K562 (cell line): ENCODE results near the gene REM2. TPM values are rescaled to one million over a fixed set of nuclear protein-coding genes. Genes with fewer than 3 reads are reported as not detected.
A peak's percentile ranks its signal among the peaks of the same experiment; 100 is the strongest.

ENCODE experiments used
- ARID1B ChIP-seq: fragments of 450-650 bp; IDR thresholded peaks from 2 replicates; pipeline ENCODE4 v1.6.1; 2016; ENCODE audit warnings: antibody characterized with exemption, mild to moderate bottlenecking, inconsistent platforms
- ATF6 ChIP-seq: sonication (generic); formaldehyde crosslinking; IDR thresholded peaks from 2 replicates; pipeline ENCODE4 v1.4.0; 2020; ENCODE audit warnings: mild to moderate bottlenecking, missing genetic modification reagents
- CC2D1A ChIP-seq: fragments of 450-650 bp; IDR thresholded peaks from 2 replicates; pipeline ENCODE4 v1.6.1; 2017; ENCODE audit warnings: mild to moderate bottlenecking
- CHD2 ChIP-seq: IDR thresholded peaks from 2 replicates; pipeline ENCODE4 v1.6.1; 2011; ENCODE audit warnings: low read depth, low read length
- CHD7 ChIP-seq: fragments of 200-600 bp; sonication (generic); IDR thresholded peaks from one replicate; pipeline ENCODE4 v1.6.1; 2012; ENCODE audit warnings: mild to moderate bottlenecking, low read depth, low read length, inconsistent platforms
- SIN3A ChIP-seq, 2 experiments: fragments of 150-350 bp in 1 of 2; IDR thresholded peaks; 2 replicates each; pipeline ENCODE4 v1.6.1; 2011 to 2016; ENCODE audit warnings: borderline replicate concordance in 2 of 2, low read depth in 2 of 2, low read length in 2 of 2, mild to moderate bottlenecking in 2 of 2, moderate library complexity in 2 of 2; ENCODE audit not compliant: control insufficient read depth in 1 of 2
- TBP ChIP-seq: optimal IDR thresholded peaks from 2 replicates; pipeline ENCODE3; 2011; ENCODE audit warnings: low read depth, low read length, improper control_type of control experiment
- ZBTB2 ChIP-seq: fragments of 450-650 bp; IDR thresholded peaks from 2 replicates; pipeline ENCODE4 v1.6.1; 2016; ENCODE audit warnings: antibody characterized with exemption
- ZNF217 ChIP-seq: sonication (generic); formaldehyde crosslinking; IDR thresholded peaks from 2 replicates; pipeline ENCODE4 v1.8.0; 2022; ENCODE audit warnings: mild to moderate bottlenecking, missing genetic modification reagents
- ZNF583 ChIP-seq: fragments of 250-450 bp; sonication (Bioruptor Pico); IDR thresholded peaks from 2 replicates; pipeline ENCODE4 v1.4.0; 2020
- ZNF589 ChIP-seq: fragments of 200-800 bp; sonication (Bioruptor generic); IDR thresholded peaks from 2 replicates; pipeline ENCODE4 v1.6.1; 2016; ENCODE audit warnings: low read depth, missing genetic modification characterization, missing compliant biosample characterization
- polyA plus RNA-seq, 8 experiments: library from polyadenylated mRNA; depleted of rRNA in 4 of 8; stranded (reverse) in 5 of 8; unstranded in 3 of 8; fragments of >200 nt; fragmentation: Nextera tagmentation in 2 of 8; fragmentation: Illumina TruSeq in 1 of 8; extraction: Ambion mirVana in 2 of 8; extraction: Trizol in 1 of 8; gene quantifications; 2 replicates each; pipeline versions ENCODE4 v1.2.1 to v1.2.3, GENCODE V29; 2011 to 2014; ENCODE audit warnings: inconsistent platforms in 1 of 8, missing spikeins in 1 of 8
- total RNA-seq, 7 experiments: library from RNA; depleted of rRNA in 6 of 7; stranded (reverse); fragments of >200 nt in 6 of 7; fragmentation: Illumina TruSeq in 2 of 7; extraction: Trizol in 2 of 7; gene quantifications; 2 replicates each; pipeline versions ENCODE4 v1.2.1 to v1.2.3, GENCODE V29; 2011 to 2021; ENCODE audit warnings: low replicate concordance in 1 of 7

Gene REM2
- total and polyA plus RNA-seq, 9 of the 15 experiments (the other 6 are each of a cell fraction or from before 2014, with no cell fraction given), result 0.18 to 1.0 (median 0.38) TPM

- TF ChIP-seq ATF6 (CRISPR knock-in tag) (peak; percentile 91; the same call in 1 of the 2 replicates), CC2D1A (0 out of 2 replicates have a peak, but pooled peaks have one; percentile 32), ARID1B (peak; percentile 49), ZNF583 (CRISPR knock-in tag) (no peak), ZBTB2 (0 out of 2 replicates have a peak, but pooled peaks have one; percentile 73), ZNF217 (CRISPR knock-in tag) (no peak), ZNF589 (CRISPR knock-in tag) (0 out of 2 replicates have a peak, but pooled peaks have one; percentile 29), CHD7 (no peak), SIN3A (IDR thresholded peaks at IDR 0.05; ENCODE audit: borderline replicate concordance in 2 of 2, control insufficient read depth in 1 of 2, low read depth in 2 of 2, low read length in 2 of 2) (0 out of 4 replicates have a peak, but pooled peaks of 1 of the 2 experiments have one; percentile 36), TBP (no peak), CHD2 (no peak)
These were observed 45.4 kb downstream of the REM2 start (continued) for GRCh38 chr14:22928237-22929103.
